ENCODE results near the gene SMIM22. TPM values are rescaled to one million over a fixed set of nuclear protein-coding genes. Genes with fewer than 3 reads are reported as not detected.

SMIM22 gene
- total and polyA plus RNA-seq, 9 donors, result 1.5 to 30.9 (median 7.8) TPM; not detected in 5

- Histone ChIP-seq H3K27ac (no peak overlapping the region), H3K4me3 (no peak overlapping the region), H3K9me3 (no peaks in the 10 kb centered on the region), H3K36me3 (no peaks in the 10 kb centered on the region), H3K4me1 (ENCODE audit: insufficient read depth) (no peaks in the 10 kb centered on the region), H3K27me3 (no peaks in the 10 kb centered on the region)
- intact Hi-C loops (cut with DNase I), result no loop called here
- TF ChIP-seq EP300 (IDR thresholded peaks at IDR 0.05) (no peak), CTCF (IDR thresholded peaks at IDR 0.05) (no peak), POLR2A (IDR thresholded peaks at IDR 0.05) (no peak)
- DNase-seq, result no peak
Measured at GRCh38 chr16:4814046-4814445, 18.9 kb downstream of the SMIM22 start.

GRCh38 chr16:4814542-4815173 lies 19.5 kb downstream of the SMIM22 start:
- no peak overlapping the region for H3K4me3 ChIP-seq
- no peak for TF ChIP-seq EP300 (IDR thresholded peaks at IDR 0.05)
- H3K4me1 ChIP-seq (ENCODE audit: insufficient read depth), result no peaks in the 10 kb centered on the region
- no peaks in the 10 kb centered on the region for H3K36me3 ChIP-seq
- 52 to 61% (median 59%) methylated on average over 16 of the region's 16 CpGs for WGBS, 3 donors
- peak in 2 of 5 donors; percentile 51 to 63 for DNase-seq
- H3K27ac ChIP-seq, result no peak overlapping the region
- intact Hi-C loops (cut with DNase I), result no loop called here
- H3K27me3 ChIP-seq, result no peaks in the 10 kb centered on the region
- H3K9me3 ChIP-seq, result no peaks in the 10 kb centered on the region

- intact Hi-C loops (cut with DNase I), result no loop called here
- Histone ChIP-seq H3K27ac (no peak overlapping the region), H3K9me3 (no peaks in the 10 kb centered on the region), H3K4me3 (no peak overlapping the region), H3K36me3 (no peaks in the 10 kb centered on the region), H3K4me1 (ENCODE audit: insufficient read depth) (no peaks in the 10 kb centered on the region), H3K27me3 (no peaks in the 10 kb centered on the region)
- no peak for TF ChIP-seq EP300 (IDR thresholded peaks at IDR 0.05)
- no peak for TF ChIP-seq POLR2A (IDR thresholded peaks at IDR 0.05)
- no peak for TF ChIP-seq CTCF (IDR thresholded peaks at IDR 0.05)
- WGBS, 3 donors, result 85 to 90% (median 87%) methylated on average over 6 of the region's 6 CpGs
- DNase-seq, result no peak
Measured at GRCh38 chr16:4820652-4821051, 25.5 kb downstream of the SMIM22 start.

GRCh38 chr16:4825196-4825595 lies 30.0 kb downstream of the SMIM22 start:
- TF ChIP-seq EP300 (IDR thresholded peaks at IDR 0.05), result no peak
- TF ChIP-seq CTCF (IDR thresholded peaks at IDR 0.05), result no peak
- TF ChIP-seq POLR2A (IDR thresholded peaks at IDR 0.05), result no peak
- no peak for DNase-seq
- H3K9me3 ChIP-seq, result no peaks in the 10 kb centered on the region
- H3K4me1 ChIP-seq (ENCODE audit: insufficient read depth), result no peaks in the 10 kb centered on the region
- no peak overlapping the region for H3K27ac ChIP-seq
- no peaks in the 10 kb centered on the region for H3K27me3 ChIP-seq
- WGBS, 3 donors, result 81 to 83% (median 82%) methylated on average over 8 of the region's 8 CpGs
- intact Hi-C loops (cut with DNase I), result no loop called here
- H3K4me3 ChIP-seq, result no peak overlapping the region
- no peaks in the 10 kb centered on the region for H3K36me3 ChIP-seq

- Histone ChIP-seq H3K4me3 (no peak overlapping the region), H3K9me3 (no peaks in the 10 kb centered on the region), H3K27me3 (no peaks in the 10 kb centered on the region), H3K4me1 (ENCODE audit: insufficient read depth) (no peaks in the 10 kb centered on the region), H3K27ac (no peak overlapping the region), H3K36me3 (no peaks in the 10 kb centered on the region)
- TF ChIP-seq EP300 (IDR thresholded peaks at IDR 0.05), result no peak
- TF ChIP-seq POLR2A (IDR thresholded peaks at IDR 0.05), result no peak
- TF ChIP-seq CTCF (IDR thresholded peaks at IDR 0.05), result no peak
- DNase-seq, result no peak
- intact Hi-C loops (cut with DNase I), result no loop called here
- 94 to 95% (median 95%) methylated on average over 4 of the region's 4 CpGs for WGBS, 3 donors
Measured at GRCh38 chr16:4826526-4826925, 31.4 kb downstream of the SMIM22 start.
